Activated CD4-positive, alpha-beta T cell treated with anti-CD3 and anti-CD28 coated beads, Interleukin-2, amount 50 U/mL, for 1 hour (primary cell): ENCODE data around the gene MYRFL.
"Not testable (repeated sequence)": the region's sequence is repeated elsewhere in the genome, so short reads cannot be mapped to it uniquely, and the experiment has no call there.

Source experiments
- DNase-seq: peaks from one replicate; pipeline ENCODE4 v3.0.0-alpha.2; 2020

Gene MYRFL

DNA sequence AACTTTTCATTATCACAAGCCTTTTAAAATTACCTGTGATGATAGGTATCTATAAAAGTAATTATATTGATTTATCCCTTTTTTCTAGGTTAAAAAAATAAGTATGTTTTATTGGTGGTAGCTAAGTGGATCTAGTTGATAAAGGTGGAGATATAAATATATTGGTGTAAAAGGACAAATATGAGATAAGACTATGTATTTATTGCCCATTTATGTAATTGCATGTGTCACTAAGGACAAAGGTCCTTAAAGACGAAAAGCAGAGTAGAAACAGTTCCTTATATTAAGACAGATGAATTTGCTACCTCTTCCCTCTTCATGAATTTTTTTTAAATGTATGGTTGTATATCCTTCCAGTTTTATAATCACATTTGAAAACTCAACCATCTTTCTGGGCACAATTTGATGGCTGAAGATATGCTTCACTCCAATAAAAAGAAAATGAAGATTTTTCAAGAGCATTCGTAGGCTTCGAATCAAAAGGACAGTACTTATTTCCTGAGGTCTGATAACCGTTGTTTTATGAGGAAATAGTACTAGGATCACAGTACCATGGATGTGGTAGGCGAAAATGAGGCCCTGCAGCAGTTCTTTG lies at the start of gene MYRFL:
TSS of gene MYRFL (plus strand) at position 262 of the 595 bp plus-strand sequence. CDS start at position 553, 291 bp downstream.
- no peak for DNase-seq

DNA sequence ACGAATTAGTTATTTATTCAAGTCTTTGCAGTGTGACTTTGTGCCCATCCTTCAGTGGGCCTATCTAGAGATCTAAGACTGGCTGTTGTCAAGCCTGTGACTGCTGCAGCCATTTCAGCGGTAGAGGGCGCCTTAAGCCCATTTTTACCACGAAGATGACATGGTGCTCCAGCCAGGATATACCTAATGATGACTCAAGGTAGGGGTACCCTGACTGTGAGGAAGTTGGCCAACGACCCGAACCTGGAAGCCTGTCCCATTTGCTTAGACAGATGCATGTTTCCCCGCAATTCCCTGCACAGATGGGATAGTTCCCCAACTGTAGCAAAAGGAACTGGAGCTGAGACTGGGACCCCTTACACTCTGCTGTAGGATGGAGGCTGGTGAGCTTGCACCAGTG lies 45.1 kb upstream of the MYRFL start:
- no peak for DNase-seq

DNA sequence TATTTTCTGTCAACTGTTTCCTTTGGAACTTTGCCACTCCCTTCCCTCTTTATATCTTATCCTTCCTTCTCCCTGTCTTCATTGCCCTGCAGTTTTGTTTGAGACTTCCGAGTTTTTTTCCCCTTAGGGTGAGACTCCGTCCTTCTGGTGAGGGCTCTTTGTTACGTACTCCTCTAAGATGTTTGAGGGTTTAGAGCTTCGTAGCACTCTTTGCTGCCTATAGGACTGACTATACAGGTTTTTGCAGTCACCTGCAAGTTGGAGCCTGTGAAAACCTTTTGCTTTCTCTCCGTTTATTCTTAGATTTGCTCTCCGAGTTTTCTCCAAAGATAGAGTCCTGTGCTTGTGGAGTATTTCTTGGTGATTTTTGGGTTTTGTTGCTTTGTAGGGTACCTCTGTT lies 41.7 kb upstream of the MYRFL start:
- no peak for DNase-seq

DNA sequence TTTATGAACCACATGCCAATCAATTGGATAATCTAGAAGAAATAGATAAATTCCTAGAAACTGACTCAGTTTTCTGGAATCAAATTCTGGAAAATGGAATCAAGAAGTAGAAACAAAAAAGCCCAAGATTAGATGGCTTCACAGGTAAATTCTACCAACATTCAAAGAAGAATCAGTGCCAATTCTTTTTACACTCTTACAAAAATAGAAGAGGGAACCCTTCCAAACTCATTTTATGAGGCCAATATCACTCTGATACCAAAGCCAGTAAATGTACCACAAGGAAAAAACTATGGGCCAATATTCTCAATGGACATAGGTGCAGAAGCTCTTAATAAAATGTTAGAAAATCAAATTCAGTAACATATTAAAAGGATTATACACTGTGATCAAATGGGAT lies 35.7 kb upstream of the MYRFL start:
- no peak for DNase-seq

DNA sequence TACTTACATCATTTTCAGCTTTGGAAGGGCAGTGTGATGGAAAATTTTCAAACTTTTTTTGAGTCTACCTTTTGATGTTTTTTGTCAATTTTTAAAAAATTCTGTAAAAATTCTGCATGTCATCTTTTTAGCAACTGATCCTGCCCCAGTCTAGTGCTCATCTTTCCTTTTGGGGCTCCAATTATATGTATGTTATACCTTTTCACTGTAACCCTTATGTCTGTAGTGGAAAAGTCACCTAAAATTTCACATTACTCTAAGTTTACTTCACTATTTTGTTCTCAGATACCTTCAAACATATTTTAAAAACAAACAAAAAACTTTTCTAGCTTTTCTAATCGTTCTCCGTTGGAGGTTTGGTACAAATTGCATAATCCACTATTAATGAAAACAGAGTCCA lies 32.5 kb upstream of the MYRFL start:
- DNase-seq = no peak

DNA sequence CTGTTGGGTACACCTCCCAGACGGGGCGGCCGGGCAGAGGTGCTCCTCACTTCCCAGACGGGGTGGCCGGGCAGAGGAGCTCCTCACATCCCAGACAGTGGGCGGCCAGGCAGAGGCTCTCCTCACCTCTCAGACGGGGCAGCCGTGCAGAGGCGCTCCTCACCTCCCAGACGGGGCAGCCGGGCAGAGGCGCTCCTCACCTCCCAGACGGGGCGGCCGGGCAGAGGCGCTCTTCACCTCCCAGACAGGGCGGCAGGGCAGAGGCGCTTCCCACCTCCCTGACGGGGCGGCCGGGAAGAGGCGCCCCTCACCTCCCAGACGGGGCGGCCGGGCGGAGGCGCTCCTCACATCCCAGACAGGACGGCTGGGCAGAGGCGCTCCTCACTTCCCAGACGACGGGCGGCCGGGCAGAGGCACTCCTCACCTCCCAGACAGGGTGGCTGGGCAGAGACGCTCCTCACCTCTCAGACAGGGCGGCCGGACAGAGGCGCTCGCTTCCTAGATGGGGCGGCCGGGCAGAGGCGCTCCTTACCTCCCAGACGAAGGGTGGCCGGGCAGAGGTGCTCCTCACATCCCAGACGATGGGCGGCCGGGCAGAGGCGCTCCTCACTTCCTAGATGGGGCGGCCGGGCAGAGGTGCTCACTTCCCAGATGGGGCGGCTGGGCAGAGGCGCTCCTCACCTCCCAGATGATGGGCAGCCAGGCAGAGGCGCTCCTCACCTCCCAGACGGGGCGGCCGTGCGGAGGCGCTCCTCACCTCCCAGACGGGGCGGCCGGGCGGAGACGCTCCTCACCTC lies 17.7 kb upstream of the MYRFL start:
- DNase-seq = not testable (repeated sequence)

DNA sequence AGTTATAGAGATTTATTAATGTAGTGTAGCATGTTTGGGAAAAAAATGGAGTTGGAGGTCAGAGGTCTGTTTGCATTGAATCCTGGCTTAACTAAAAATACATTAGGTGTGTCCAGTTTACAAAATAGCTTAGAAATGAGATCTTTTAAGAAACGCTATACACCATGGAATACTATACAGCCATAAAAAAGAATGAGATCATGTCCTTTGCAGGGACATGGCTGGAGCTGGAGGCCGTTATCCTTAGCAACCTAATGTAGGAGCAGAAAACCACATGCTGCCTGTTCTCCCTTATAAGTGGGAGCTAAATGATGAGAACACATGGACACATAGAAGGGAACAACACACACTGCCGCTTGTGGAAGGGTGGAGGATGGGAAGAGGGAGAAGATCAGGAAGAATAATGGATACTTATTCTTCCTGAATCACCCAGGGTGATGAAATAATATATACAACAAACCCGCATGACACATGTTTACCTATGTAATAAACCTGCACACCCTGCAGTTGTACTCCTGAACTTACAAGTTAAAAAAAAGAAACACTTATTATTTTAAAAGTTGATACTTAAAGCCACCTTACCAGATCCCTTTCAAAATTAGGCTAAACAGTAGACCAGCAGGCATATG lies 14.0 kb upstream of the MYRFL start:
- no peak for DNase-seq

DNA sequence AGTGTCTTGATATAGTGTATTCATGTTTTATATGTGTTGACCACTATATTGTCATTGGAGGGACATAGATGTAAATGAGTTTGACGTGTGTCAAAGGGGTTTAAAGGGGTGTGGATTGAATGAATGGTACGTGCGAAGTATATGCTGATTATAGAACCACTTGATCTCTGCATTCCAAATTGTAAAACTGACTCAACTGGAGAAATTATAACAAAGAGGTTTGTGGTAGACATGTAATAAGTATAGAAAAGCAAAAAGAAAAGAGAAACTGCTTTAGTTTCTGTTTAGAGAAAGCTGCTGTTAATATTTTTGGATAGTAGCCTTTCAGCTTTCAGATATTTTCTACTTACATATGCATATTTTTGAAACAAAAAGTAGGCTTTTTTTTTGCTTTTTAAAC lies 8.9 kb upstream of the MYRFL start:
- DNase-seq = no peak

DNA sequence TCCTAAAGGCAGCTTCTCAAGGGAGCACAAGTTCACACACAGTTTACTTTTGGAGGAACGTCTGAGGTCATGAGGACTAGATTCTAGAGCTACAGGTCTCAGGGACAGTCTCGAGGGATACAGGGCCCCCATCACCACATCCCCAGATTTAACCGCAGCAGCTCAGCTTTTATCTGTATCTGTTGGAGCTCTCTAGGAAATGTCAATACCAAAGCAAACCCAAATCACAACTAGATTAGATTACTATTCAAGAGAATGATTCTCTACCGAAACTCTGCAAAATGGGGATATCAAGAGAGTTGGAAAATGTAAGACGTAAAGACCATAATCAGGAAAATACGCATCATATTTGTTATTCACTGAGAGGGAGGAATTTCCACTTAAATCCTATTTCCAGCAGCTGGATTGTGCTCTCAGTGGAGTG lies 4.0 kb upstream of the MYRFL start:
- DNase-seq = no peak

DNA sequence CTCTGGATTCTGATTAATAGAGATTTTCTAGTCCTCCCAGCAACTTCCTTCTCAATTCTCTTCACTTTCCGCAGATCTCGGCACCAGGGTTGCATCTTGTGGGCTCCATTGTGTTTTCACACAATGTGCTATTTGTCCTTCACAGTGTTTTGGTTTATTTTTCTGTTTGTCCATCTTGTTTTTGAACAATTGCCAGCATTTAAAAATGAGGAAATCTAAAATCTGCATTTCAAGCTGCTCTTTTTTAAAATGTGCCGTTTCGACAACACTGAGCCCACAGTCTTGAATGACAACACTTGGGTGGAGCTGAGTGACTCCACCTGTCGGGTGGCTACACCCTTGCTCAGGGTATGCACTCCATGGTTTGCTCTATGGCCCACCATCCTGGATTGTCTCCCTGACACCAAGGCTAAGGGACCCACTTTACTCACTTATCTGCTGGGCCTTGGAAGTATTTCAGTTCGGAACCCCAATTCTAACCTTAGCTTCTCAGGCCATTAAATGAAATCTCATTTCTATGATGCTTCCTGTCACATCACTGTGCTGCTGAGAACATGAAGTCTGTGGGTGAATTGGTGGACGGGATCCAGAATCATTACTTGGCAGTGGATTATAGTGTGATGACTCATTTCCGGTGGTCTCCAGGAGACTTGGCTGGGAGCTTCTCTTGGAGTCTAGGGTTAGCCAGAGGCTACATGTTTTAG lies 3.4 kb upstream of the MYRFL start:
- no peak for DNase-seq

DNA sequence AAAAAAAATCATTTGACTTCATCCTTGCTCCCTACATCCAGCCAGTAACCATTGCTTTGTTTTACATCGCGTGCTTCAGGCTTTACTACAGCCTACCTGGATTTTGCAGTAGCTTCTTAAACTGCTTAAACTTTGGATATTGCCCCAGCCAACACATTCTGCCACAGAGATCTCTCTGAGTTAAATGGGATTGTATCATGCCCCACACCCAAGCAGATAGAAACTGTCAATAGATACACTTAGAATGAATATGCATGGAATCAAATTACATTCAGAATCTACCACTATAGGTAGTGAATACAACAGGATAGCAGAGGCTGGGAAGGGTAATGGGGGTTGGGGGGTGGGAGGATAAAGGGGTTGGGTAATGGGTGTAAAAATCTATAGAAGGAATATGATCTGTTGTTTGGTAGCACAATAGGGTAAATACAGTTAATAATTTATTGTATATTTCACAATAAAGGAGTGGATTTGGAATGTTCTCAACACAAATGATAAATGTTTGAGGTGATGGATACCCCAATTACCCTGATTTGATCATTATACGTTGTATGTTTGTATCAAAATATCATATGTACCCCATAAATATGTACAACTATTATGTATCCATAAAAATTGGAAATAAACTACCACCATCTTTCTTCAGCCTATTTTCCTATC lies 2.7 kb upstream of the MYRFL start:
- no peak for DNase-seq

DNA sequence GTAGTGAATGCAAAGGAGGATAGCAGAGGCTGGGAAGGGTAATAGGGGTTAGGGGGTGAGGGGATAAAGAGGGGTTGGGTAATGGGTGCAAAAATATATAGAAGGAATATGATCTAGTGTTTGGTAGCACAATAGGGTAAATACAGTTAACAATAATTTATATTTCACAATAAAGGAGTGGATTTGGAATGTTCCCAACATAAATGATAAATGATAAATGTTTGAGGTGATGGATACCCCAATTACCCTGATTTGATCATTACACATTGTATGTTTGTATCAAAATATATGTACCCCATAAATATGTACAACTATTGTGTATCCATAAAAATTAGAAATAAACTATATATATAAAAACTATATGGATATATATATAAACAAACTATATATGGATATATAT lies 999 bp upstream of the MYRFL start:
- no peak for DNase-seq

DNA sequence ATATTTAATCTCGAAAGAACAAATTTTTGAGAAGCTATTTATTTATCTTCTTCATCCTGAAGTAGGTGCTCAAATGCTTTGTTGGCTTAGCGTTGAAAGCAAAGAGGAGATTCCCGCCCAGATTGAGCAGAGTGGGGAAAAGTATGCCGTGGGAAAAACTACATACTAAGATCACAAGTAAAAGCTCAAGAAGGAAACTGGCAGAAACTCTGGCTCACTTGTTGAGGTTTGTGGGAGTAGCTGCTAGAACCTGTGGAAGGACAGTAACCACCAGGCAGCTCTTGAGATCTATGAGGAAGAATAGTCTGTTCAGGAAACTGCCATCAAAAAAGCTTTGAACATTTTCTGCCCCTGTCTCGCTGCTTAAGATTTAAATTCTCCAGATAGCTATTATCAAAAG lies 3.9 kb downstream of the MYRFL start:
- DNase-seq = no peak

DNA sequence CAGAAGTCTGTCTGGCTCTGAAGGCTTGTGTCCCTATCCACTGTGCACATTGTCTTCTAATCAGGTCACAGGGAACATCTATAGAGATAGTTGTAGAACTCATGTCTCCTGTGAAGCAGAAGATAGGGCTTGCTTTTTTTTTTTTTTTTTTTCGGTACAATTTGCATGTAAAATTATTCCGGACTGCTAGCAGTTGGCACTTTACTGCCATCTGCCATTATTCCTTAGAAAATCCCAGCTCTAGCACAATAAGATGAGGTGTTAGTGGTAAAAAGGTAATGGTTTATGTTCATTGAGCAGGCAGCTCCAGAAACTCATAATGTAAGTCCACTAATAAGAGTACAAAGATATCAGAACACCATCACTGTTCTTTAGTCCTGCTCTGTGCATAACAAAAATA lies 8.7 kb downstream of the MYRFL start:
- no peak for DNase-seq

DNA sequence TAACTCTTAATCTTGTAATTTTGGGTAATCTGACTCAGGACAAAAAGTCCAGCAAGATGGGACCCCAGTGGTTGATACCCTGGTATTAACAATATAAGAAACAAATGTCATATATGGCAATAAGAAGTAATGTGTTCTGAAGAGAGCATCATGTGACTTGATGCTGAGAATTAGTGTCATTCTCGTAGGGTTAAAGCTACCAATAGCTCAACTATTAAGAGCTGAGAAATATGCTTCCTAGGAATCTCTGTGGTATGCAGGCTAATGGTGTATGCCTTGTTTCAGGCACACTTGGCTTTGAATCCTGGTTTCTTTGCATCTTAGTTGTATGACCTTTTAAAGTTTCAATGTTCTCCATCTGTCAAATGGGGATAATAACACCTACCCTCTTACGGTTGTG lies 9.1 kb downstream of the MYRFL start:
- DNase-seq = no peak

DNA sequence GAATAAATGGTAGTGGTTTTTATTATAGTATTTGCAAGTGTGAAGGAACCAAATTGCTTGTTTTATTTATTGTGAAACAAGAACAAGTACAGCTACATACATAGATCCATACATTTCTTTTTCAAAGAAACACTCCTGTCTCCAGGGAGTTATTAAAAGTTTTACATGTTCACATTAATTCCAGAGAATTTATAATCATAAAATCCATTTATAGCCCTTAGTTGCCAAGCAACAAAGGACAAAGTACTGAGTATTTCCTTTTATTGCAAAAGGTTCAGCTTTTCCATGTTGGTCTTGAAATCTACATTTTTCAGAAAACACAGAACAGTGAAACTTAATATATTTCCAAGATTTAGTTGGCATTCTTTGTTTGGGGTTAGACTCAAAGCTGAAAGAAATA lies 9.5 kb downstream of the MYRFL start:
- DNase-seq = no peak

DNA sequence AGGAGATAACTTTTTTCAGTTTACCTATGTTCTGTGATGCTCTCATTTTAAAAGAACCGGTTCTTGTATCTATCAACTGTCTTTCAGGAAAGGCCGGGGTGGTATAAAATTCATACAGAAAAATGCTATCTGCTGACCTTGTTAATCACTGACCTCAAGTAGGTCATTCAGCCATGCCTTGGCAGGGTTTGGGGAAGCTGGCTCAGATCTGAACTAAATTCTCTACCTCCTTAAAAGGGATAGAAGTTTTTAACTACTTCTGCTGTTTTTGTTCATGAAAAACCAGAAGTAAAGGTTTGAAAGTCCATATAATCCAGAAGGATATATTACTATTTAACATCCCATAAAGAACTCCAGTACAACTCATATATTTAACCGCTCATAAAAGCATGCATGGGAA lies 10.1 kb downstream of the MYRFL start:
- DNase-seq = no peak

DNA sequence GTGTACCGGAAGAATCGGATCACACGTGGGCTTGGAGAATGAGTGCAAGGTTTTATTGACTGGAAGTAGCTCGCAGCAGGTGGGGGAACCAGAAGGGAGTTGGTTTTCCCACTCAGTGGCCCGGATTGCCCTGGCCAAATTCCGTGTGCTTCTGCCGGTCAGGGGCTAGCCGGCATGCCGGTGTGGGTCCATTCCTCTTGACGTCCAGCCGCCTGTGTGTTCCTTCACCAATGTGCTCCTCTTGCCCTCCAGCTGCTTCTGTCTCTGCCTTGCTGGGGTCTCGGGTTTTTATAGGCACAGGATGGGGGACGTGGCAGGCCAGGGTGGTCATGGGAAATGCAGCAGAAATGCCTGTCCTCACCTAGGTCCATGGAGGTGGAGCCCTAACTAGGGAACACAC lies 11.0 kb downstream of the MYRFL start:
- no peak for DNase-seq

DNA sequence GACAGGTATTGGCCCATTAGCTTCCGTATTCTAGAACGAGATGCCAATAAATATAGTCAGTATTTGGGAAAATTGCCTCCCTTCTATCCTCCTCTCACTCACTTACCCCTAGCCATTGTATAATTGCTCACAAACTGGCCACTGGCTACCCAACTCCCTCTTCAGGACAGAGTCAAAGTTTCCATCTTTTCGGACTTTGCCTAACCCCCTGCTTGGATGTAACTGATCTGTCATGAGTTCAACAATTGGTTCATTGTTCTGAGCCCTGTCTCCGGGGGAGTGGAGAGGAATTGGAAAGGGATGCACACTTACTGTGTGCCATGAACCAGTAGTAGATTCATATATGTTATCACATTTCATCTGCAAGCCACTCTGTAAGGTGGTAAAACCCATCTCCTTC lies 12.2 kb downstream of the MYRFL start:
- no peak for DNase-seq

DNA sequence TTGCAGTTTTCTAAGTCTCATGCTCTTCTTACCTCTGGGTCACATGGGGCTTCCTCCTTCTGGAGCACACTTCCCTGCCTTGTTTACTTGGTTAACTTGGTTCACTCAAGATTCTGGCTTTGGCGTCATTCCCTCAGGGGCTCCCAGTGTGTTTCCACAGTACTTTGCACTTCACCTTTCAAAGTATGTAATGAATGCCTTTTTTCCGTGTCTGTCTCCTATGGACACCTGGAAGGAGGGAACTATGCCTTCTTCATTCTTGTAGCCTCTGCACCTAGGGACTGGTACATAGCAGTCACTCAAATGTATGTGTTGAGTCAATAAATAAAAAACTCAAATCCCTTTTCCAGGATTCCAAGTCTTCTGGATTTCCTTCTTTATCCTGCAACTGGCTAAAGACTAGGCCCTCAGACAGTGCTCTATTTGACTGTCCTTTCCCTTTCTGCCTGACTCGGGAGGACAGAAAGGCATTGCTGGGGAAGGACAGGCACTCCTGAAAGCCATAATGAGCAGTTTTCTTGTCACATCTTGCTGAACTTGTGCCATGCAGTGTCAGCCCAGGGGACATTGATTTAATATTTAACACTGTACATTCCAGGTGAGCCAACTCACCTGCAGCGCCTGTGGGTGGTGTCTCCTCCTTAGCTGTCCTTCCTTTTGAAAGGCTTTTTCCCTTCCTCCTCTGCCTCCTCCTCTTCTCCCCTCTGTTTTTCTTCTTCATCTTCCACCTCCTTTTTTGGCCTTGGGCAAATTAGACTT lies 12.8 kb downstream of the MYRFL start:
- DNase-seq = no peak

DNA sequence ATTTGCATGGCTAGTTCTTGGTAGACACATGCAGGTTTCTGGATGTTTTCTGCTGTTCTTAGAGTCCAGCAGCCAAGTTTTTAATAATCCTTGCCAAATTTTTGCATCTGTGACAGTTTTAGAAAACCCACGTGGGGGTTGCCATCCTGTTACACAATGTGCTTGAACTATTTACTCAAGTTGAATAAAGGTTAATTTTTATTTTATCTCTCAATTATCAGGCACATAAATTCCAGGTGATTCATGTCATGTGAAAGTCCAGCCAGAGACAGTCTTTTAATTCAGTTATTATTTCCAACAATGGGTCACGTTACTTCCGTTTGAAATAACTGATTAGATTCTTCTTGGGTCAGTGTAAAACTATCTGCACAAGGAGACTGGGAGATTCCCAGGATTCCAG lies 15.7 kb downstream of the MYRFL start:
- DNase-seq = no peak

DNA sequence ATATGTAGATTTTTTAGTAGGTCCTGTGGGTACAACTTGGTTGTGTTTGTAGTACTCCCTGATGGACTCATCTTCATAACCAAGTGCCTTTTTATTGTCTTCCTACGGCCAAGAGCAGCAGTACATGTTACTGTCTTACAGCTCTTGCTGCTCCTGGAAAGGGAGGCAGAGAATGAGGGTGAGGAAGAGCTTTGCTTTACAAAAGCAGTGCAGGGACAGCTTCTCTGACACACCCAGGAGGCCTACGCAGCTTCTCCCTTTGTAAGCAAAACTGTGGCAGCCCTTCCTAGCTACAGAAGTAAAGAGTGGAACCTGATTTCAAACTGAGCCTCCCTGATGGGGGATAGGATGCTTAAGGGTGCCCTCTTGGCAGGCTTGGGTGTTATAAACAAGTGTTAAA lies 18.6 kb downstream of the MYRFL start:
- no peak for DNase-seq
